ENCODE measurements around the gene AMOT. TPM values are rescaled to one million over a fixed set of nuclear protein-coding genes. Genes with fewer than 3 reads are reported as not detected.
"Not testable (repeated sequence)": the region's sequence is repeated elsewhere in the genome, so short reads cannot be mapped to it uniquely, and the experiment has no call there.

Gene AMOT, protein sequence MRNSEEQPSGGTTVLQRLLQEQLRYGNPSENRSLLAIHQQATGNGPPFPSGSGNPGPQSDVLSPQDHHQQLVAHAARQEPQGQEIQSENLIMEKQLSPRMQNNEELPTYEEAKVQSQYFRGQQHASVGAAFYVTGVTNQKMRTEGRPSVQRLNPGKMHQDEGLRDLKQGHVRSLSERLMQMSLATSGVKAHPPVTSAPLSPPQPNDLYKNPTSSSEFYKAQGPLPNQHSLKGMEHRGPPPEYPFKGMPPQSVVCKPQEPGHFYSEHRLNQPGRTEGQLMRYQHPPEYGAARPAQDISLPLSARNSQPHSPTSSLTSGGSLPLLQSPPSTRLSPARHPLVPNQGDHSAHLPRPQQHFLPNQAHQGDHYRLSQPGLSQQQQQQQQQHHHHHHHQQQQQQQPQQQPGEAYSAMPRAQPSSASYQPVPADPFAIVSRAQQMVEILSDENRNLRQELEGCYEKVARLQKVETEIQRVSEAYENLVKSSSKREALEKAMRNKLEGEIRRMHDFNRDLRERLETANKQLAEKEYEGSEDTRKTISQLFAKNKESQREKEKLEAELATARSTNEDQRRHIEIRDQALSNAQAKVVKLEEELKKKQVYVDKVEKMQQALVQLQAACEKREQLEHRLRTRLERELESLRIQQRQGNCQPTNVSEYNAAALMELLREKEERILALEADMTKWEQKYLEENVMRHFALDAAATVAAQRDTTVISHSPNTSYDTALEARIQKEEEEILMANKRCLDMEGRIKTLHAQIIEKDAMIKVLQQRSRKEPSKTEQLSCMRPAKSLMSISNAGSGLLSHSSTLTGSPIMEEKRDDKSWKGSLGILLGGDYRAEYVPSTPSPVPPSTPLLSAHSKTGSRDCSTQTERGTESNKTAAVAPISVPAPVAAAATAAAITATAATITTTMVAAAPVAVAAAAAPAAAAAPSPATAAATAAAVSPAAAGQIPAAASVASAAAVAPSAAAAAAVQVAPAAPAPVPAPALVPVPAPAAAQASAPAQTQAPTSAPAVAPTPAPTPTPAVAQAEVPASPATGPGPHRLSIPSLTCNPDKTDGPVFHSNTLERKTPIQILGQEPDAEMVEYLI
- total RNA-seq (2014; rRNA removed; shearing (Covaris generic)), result 10.7 and 11.2 TPM in 2 replicates
- polyA plus RNA-seq (2015; cell fraction: cytosol; rRNA removed), result 22.3 and 28.3 TPM in 2 replicates
- polyA plus RNA-seq (2015; cell fraction: nucleus; rRNA removed), result 13.1 and 13.9 TPM in 2 replicates

DNA sequence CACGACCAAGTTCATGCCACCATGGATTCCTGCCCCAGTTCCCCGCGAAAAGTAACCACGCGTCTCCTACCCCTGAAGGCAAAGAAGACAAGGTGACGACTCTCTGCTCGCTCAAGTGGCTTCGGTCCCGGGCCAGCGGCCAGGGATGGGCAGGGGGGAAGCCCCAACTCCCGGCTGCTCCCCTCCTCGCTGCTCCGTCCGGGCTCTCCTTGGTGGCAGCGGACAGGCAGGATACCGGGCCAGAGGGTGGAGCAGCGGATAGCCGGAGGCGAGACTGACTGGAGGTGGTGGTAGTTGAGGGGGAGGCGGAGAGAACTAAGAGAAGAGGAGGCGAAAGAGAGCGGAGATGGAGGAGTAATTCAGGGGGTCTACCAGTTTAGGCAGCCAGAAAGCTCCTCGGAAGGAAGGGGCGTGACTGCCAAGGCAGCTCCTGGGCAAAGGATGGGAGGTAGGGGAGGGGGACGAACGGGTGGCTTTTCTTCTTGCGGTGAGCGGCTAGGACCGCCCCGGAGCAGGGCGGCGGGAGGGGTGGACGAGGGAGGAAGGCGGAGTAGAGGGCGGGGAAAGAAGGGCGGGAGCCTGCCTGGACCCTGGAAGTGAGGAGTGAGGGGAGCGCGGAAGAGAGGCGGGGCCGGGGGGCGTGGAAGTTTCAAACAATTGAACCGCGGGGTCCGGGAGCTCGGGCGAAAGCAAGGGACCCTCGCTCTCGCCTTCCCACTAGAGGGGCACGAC is at the start of gene AMOT:
AMOT (minus strand) TSS at position 450 of the 732 bp plus-strand sequence. CDS start 17,705 bp downstream, outside the sequence.
- in situ Hi-C loops (cut with HindIII; ENCODE audit: low pct_unique_long_range_greater_than_20kb, low sequenced_read_pairs), result no loop called here
- peak; percentile 83 for DNase-seq (ENCODE audit: low read depth, low spot score)

DNA sequence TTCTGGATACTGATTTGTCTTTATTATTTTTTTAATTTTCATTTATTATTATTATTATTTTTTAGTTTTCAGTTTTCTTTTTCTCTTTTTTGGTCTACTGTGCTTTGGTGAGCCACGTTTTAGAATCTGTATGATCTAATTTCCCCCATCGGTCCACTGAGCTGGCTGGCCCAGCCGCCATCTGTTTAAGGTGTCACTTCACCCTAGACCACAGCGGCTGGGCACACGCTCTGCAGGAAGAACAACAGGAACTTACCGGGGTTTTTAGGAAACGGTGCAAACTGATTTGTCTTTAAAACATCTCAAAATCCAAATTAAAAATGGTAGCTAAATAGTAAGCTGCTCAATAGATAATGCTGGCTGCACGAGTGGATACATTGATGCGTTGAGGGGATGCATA is 48.8 kb upstream of the AMOT start:
- no peak for DNase-seq (ENCODE audit: low read depth, low spot score)
- in situ Hi-C loops (cut with HindIII; ENCODE audit: low pct_unique_long_range_greater_than_20kb, low sequenced_read_pairs), result no loop called here

DNA sequence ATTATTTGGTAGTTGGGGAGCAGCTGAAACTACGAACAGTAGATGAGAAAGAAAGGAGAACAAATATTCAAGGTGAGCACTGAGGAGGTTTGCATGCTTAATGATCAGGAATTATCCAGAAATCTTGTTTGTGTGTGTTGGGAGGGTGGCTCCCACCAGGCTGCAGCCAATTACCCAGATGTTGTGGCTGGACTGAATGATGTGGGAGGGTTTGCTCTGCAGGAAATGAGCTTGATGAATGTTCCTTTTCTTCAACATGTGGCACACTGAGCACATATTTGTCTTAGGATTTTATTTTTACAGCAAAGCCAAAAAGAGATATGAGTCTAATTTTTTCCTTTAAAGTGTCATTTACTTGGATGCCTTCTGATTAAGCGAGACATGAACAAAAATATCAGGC is 48.3 kb upstream of the AMOT start:
- in situ Hi-C loops (cut with HindIII; ENCODE audit: low pct_unique_long_range_greater_than_20kb, low sequenced_read_pairs), result no loop called here
- no peak for DNase-seq (ENCODE audit: low read depth, low spot score)

DNA sequence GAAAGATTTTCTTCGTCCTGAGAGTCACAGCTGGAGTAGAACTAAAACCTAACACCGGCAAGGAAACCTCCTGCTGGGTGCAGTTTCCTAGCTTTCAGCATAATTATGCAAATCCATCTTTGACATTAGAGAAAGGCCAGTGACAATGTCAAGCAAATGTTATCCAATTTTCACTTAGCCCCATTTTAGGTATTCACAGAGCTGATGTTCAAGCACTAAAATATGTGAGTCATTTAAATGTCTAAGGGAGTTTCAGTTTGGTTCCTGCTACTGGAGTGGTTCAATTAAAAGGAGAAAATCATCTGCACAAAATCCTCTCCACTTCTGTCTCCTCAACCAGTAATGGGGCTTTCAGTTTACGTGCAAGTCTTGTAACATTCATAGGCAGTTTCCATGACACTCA is 37.1 kb upstream of the AMOT start:
- DNase-seq (ENCODE audit: low read depth, low spot score), result no peak
- in situ Hi-C loops (cut with HindIII; ENCODE audit: low pct_unique_long_range_greater_than_20kb, low sequenced_read_pairs), result no loop called here

DNA sequence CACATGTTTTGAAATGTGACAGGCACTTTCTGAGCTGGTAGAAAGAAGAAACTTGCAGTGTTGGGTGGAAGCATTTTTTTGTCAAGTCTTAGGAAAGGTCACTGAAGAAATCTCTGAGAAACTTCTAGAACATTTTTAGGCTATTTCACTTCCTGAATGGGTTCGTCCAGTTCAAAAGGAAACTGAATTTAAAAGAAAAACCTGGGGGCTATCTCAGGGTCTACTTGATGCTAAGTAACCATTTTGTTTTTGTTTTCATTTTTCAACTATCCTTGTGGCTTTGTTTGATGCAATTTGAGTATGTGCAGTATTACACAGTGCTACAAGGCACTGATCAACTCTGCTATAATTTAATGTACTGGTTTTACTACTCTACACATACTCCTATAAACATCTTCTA is 34.0 kb upstream of the AMOT start:
- in situ Hi-C loops (cut with HindIII; ENCODE audit: low pct_unique_long_range_greater_than_20kb, low sequenced_read_pairs), result no loop called here

DNA sequence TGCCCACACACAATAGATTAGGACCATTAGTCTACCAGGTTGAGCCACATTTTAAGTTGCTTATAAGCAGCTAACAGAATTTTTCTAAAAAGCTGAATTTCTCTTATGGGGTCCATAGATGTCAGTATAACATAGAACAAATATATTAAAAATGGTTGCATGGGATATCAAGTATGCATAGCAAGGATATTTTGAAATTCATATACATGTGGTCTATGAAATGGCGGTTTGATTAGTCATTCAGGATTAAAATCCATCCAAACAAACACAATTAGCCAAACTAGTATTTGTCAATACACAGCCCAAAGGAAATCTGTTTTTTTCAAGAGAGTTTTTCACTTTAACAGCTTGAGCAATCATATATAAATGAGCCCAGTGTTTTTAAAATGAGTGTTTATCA is 33.5 kb upstream of the AMOT start:
- DNase-seq (ENCODE audit: low read depth, low spot score), result peak; percentile 8
- in situ Hi-C loops (cut with HindIII; ENCODE audit: low pct_unique_long_range_greater_than_20kb, low sequenced_read_pairs), result no loop called here

More for the DNA sequence above, 34.0 kb upstream of the AMOT start:
- DNase-seq (ENCODE audit: low read depth, low spot score), result no peak

DNA sequence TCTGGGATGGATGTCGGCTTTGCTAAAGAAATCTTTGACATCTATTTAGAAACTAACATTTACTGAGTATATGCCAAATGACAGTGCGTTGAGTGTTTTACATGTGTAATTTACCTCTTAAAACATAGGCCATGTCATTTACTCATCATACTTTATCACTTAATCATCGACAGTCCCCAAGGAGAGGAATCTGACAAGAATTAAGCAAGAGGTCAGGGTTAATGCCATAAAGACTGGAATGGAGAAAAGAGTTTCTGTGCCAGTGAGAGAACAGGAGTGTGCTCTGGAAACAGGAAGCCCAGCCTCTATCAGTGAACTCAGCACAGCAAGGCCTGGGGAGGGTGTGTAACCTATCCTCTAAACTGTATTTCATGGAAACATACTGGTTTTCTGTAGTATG is 28.0 kb upstream of the AMOT start:
- DNase-seq (ENCODE audit: low read depth, low spot score), result no peak
- in situ Hi-C loops (cut with HindIII; ENCODE audit: low pct_unique_long_range_greater_than_20kb, low sequenced_read_pairs), result no loop called here

DNA sequence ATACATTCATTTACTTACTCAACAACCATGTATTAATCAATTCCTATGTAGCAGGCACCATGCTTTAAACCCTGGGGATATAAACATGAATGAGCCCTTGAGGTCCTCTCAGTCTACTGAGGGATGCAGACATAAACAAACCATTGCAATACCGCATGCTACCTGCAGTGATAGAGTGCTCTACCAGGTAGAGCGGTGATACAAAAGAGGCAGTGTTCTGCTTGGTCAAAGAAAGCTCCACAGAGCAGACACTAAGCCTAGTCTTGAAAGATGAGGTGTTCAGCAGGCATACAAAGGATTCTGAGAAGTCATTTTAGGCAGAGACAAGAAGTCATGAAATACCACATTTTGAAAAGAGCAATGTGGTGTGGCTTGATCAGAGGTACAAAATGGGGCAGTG is 26.9 kb upstream of the AMOT start:
- in situ Hi-C loops (cut with HindIII; ENCODE audit: low pct_unique_long_range_greater_than_20kb, low sequenced_read_pairs), result no loop called here
- peak; percentile 9 for DNase-seq (ENCODE audit: low read depth, low spot score)

DNA sequence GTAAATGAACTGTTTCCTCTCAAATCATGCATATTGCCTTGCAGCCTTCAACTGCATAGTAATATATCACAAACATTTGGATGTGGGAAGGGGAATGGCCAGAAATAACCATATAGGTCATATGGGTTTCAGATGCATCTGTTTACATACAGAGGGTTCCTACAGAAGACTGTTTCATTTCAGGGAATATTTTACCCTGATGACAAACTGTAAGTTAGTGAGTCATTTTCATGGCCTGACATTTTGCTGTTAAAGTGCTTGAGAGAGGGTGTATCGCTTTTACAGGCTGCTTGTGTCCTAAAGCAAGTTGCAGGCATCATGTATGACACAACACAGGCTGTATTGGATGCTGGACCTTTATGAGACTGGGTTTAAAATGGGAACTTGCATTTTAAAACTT is 25.5 kb upstream of the AMOT start:
- in situ Hi-C loops (cut with HindIII; ENCODE audit: low pct_unique_long_range_greater_than_20kb, low sequenced_read_pairs), result no loop called here

DNA sequence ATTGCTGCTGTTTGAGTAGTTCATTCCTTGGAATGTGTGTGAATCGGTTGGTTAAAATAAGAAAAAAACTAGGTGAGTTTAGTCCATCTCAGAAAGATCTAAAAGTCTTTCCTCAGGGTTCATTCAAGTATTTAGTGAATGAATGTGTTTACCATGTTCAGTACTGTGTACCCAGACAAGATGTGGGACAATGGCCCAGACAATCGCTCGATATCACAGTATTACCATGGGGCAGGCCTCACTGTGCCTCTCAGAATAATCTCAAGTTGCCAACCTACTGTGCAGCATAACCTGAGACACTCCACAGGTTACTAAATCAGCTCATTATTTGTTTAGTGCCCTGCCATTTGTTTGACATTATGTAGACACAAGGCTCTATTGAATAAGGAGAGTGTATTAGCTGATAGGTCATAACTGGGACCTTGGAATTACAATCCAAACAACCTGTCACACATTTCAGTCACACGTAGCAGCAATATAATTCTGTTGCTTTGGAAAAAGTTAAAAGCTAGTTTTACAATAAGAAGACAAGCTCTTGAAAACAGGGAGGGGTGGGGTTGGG is 24.9 kb upstream of the AMOT start:
- no peak for DNase-seq (ENCODE audit: low read depth, low spot score)

More for the DNA sequence above, 25.5 kb upstream of the AMOT start:
- DNase-seq (ENCODE audit: low read depth, low spot score), result peak; percentile 35

DNA sequence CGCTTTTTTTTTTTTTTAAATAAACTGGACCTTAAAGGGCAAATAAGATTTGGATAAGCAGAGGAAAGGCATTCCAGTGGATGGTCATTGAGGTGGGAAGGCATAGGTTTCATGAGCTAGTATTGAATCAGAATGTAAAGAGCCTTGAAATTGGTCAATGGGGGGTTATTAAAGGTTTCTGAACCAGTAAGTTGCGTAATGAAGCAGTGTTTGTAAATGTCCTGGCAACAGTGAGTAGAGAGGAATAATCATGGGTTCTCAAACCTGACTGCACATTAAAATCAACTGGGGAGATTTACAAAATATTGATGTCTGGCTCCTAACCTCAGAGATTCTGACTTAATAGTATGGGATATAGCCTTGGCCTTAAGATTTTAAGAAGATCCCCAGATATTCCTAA is 23.2 kb upstream of the AMOT start:
- in situ Hi-C loops (cut with HindIII; ENCODE audit: low pct_unique_long_range_greater_than_20kb, low sequenced_read_pairs), result no loop called here
- no peak for DNase-seq (ENCODE audit: low read depth, low spot score)

More for the DNA sequence above, 24.9 kb upstream of the AMOT start:
- in situ Hi-C loops (cut with HindIII; ENCODE audit: low pct_unique_long_range_greater_than_20kb, low sequenced_read_pairs), result no loop called here

DNA sequence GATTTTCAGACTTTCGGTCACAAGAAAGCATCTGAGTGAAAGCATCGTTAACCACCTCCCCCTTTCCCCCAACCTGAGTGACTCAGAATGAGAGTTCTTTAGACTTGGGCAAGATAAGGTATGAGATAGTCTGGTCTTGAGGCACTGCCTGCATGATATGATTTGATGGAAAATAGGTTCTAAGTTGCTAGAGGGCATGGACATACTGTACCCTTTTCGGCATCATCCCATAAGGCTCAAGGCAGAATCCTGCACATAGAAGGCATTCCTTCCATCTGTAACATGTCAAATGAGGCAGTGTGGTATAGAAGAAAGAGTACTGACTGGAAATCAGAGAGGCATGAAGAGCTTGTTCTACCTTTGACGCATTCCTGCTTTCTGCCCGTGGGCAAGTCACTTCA is 16.8 kb upstream of the AMOT start:
- DNase-seq (ENCODE audit: low read depth, low spot score), result no peak
- in situ Hi-C loops (cut with HindIII; ENCODE audit: low pct_unique_long_range_greater_than_20kb, low sequenced_read_pairs), result no loop called here

DNA sequence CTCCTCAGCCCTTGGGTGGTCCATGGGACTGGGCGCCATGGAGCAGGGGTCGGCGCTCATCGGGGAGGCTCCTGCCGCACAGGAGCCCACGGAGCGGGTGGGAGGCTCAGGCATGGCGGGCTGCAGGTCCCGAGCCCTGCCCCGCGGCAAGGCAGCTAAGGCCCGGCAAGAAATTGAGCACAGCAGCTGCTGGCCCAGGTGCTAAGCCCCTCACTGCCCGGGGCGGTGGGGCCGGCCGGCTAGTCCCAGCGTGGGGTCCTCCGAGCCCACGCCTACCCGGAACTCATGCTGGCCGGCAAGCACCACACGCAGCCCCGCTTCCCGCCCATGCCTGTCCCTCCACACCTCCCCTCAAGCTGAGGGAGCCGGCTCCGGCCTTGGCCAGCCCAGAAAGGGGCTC is 14.3 kb upstream of the AMOT start:
- DNase-seq (ENCODE audit: low read depth, low spot score); in situ Hi-C loops (cut with HindIII; ENCODE audit: low pct_unique_long_range_greater_than_20kb, low sequenced_read_pairs): not testable (repeated sequence)

DNA sequence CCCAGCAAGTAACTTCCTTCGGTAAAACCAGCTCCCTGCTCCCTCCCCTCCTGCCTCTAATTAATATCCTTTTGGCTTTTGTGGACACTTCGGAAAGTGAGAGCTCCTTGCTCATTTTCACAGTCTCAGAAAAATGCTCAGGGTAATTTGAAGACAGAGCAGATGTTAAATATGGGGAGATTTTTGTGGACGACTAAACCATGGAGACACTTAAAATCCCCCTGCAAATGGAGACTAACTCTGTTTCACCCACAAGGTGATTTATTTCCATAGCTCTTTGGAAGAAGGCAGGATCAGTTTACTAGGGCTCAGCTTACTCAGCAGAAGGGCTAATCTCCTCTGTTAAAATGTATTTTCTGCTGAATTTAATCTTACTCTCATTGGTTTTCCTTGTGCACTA is 12.2 kb upstream of the AMOT start:
- no peak for DNase-seq (ENCODE audit: low read depth, low spot score)
- in situ Hi-C loops (cut with HindIII; ENCODE audit: low pct_unique_long_range_greater_than_20kb, low sequenced_read_pairs), result no loop called here

DNA sequence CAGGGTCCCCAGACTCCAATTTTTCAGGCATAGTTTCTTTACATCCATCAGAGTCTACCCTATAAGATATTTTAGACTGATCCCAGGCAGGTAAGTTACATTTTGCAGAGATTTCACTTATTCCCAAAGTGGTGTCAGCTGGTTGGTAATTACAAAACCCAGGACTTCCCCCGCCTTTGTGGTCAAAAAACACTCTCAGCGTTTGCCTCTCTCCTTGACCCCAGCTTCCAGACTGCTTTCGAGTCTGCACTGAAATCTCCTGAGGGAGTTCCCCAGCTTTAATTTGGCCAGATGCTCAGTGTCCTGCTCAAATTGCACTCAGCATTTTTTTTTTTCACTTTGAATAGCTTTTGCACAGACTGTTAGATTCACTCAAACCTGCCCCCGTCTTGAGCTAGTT is 11.2 kb upstream of the AMOT start:
- in situ Hi-C loops (cut with HindIII; ENCODE audit: low pct_unique_long_range_greater_than_20kb, low sequenced_read_pairs), result no loop called here
- no peak for DNase-seq (ENCODE audit: low read depth, low spot score)

DNA sequence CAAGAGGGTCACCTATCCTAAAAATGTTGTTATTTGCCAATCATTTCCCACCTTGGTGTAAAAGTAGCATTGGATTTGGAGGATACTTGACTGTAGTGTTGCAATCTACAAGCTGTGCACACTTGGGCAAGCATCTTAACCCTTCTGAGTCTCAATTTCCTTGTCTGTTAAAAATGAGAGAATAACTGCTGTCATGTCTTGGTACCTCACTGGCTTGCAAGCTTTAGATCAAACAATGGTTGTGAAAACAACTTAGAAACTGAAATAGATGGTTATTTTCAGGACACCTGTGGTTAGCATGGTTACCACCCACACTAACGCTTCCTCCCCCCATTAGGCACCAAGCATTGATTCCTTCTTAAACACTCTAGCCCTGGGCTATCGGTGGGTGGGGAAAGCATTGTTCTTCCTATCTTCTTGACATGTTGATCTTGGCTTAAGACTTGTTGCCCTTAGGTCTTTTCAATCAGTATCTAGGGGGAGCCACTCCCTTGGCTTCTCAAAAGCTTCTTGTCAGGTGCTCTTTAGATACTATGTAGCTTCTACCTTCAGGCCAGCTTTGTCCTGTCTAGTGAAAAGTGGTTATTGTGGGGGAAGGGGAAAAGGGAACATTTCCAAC is 10.6 kb upstream of the AMOT start:
- no peak for DNase-seq (ENCODE audit: low read depth, low spot score)
- in situ Hi-C loops (cut with HindIII; ENCODE audit: low pct_unique_long_range_greater_than_20kb, low sequenced_read_pairs), result no loop called here

DNA sequence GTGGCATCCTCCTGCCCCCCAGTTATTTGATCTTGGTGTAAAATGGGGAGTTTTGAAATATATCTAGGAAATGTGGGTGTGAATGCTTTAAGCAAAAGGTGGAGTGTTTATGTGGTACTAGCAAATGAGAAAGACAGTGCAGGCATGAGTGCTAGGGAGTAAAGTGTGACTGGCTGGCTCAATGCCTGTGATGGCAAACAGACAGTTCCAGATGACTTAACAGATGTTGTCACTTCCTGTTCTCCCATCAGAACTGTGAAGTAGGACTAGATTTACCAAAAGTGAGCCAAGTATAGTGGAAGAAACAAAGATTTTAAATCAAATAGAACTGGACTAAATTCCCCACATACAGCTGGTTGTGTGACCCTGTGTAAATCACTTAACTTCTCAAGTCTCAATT is 8.4 kb upstream of the AMOT start:
- in situ Hi-C loops (cut with HindIII; ENCODE audit: low pct_unique_long_range_greater_than_20kb, low sequenced_read_pairs), result no loop called here
- no peak for DNase-seq (ENCODE audit: low read depth, low spot score)
